ENCODE results near the gene ADAMTS17.

The ADAMTS17 gene

GRCh38 chr15:100276506-100276905 lies 65.3 kb downstream of the ADAMTS17 start:
- DNase-seq (ENCODE audit: low spot score) = no peak

DNA sequence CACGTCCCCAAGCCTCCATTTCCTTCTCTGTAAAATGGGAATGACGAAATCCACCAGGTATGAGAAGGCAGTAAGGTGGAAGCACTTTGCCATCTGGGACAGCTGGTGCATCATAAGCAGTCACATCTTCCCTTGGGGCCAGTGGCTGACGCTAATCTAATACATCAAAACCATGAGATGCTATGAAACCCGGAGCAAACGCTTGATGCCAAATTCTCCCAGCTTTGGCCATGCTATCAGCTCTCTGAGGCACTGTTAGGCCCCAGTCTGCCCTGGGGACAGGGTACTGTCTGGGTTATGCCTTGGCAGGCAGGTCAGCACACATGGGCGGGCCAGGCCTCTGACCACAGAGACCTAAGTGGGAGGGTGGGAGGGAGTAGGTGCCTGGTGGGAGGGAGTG lies 66.1 kb downstream of the ADAMTS17 start:
- no peak for DNase-seq (ENCODE audit: low spot score)

DNA sequence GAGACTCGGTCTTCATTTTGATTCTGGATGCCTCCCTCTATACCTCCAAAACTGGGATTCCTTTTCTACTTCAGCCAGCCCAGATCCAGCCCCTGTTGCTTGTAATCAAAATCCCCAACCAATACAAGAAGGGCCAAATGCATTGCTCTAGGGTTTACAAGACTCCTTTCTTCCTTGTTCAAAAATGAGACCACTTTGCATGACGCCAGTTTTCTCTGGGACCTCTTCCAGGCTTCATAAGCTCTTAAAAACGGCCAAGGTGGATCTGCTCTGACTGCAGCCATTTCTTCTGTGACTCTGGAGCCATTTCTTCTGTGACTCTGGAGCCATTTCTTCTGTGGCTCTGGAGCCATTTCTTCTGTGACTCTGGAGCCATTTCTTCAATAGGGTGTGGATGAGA lies 71.9 kb downstream of the ADAMTS17 start:
- no peak for DNase-seq (ENCODE audit: low spot score)

GRCh38 chr15:100266166-100266565 lies 75.6 kb downstream of the ADAMTS17 start:
- DNase-seq (ENCODE audit: low spot score) = no peak

- DNase-seq (ENCODE audit: low spot score) = no peak
Measured at GRCh38 chr15:100265641-100266035, 76.1 kb downstream of the ADAMTS17 start.

DNA sequence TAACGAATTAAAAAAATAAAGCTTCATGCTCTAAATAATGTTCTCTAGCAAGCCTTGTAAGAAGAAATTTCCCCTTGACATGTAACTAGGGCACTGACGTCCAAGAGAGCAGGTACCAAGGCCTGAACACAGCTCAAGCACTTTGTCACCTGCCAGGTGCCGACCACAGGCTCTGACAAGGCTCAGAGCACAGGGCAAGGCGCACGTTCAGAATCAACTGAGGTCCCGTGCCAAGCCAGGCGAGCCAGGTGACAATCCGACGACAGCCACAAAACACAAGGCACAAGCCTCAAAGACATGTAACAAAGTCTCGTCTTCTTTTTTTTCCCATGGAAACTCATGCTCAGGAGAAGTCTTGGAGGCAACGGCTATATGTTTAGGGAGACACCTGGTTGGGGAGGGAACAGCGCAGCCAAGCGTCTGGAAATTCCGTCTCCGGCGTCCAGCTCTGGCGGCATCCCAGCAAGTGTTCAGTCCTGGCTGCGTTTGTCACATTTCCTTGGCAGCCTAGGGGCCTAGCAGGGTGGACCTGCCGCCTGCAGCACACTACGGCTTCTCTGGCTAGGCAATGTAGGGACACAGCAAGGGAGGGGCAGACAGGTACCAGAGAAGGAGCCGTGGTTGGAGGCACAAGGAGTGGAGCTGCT lies 76.7 kb downstream of the ADAMTS17 start:
- DNase-seq (ENCODE audit: low spot score) = no peak

- no peak for DNase-seq (ENCODE audit: low spot score)
Measured at GRCh38 chr15:100263721-100264455, 77.9 kb downstream of the ADAMTS17 start.

- DNase-seq (ENCODE audit: low spot score) = no peak
Measured at GRCh38 chr15:100263031-100263430, 78.7 kb downstream of the ADAMTS17 start.

GRCh38 chr15:100261302-100262240 lies 80.2 kb downstream of the ADAMTS17 start:
- no peak for DNase-seq (ENCODE audit: low spot score)

DNA sequence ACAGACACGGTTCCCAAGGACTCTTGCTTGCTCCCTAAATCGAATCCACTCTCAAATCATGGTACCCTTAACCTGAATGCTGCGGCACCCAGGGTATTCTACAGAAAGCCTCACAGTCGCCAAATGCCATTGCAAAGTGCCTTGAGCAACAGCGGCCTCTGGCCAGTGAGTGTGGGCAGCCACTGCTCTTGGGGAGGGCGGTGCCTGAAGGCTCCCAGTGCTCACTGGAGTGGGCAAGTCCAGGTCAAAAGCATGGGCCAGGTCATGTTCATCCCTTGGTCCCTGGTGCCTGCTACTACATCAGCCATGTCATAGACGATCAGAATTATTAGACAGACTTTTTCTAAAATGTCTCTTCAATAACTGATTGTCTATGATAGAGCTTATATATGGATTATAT lies 82.5 kb downstream of the ADAMTS17 start:
- no peak for DNase-seq (ENCODE audit: low spot score)

DNA sequence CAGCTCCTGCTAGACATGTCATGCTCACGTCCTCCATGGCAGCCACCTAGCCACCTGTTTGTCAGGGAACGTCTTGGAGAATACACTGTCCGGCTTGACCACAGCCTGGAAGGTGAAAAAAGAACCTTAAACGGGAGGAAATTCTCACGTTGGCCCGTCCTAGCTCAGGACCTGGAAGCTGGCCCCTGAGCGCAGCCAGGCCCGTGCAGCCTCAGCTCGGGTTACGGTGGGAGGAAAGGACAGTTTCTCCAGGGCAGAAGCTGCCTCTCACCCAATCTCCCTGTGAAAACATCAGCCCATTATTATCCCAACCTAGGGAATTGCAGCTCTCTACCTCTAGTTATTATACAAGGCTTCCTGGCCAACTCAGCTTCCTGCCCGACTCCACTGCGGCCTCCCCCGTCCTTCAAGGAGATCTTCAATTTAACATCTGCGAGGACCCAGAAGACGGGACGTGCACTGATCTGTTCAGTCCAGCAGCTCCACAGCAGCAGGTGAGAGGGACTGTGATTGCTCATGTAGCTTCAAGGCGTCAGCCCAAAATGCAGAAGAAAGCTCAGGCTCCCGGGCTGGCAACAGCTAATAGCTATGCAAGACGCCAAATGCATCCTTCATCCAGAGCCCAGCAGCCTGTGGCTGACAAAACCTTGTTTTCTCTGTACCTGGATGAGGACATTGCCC lies 84.7 kb downstream of the ADAMTS17 start:
- DNase-seq (ENCODE audit: low spot score) = no peak

GRCh38 chr15:100256101-100256969 lies 85.4 kb downstream of the ADAMTS17 start:
- DNase-seq (ENCODE audit: low spot score) = no peak

- no peak for DNase-seq (ENCODE audit: low spot score)
Measured at GRCh38 chr15:100255644-100256043, 86.1 kb downstream of the ADAMTS17 start.

GRCh38 chr15:100254691-100255090 lies 87.1 kb downstream of the ADAMTS17 start:
- DNase-seq (ENCODE audit: low spot score) = no peak

GRCh38 chr15:100254285-100254684 lies 87.5 kb downstream of the ADAMTS17 start:
- no peak for DNase-seq (ENCODE audit: low spot score)

DNA sequence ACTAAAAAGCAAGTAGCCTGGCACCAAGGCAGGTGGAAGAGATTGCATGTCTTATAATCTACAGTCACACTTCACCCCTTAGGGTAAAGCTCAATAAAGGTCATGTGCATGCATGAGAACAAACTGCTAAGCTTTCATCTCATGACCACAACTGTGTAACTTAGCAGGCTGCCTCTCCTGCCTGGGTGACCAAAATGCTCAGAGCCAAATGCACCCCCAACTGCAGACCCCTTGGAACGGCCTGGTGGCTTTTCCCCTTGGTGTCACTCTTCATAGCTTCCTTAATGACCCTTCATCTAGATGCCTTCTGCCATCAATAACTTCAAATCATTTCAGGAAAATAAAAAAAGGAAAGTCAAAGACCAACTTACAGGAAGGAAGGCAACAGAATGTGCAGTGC lies 88.1 kb downstream of the ADAMTS17 start:
- DNase-seq (ENCODE audit: low spot score) = no peak

- DNase-seq (ENCODE audit: low spot score) = no peak
Measured at GRCh38 chr15:100252779-100253417, 88.9 kb downstream of the ADAMTS17 start.

DNA sequence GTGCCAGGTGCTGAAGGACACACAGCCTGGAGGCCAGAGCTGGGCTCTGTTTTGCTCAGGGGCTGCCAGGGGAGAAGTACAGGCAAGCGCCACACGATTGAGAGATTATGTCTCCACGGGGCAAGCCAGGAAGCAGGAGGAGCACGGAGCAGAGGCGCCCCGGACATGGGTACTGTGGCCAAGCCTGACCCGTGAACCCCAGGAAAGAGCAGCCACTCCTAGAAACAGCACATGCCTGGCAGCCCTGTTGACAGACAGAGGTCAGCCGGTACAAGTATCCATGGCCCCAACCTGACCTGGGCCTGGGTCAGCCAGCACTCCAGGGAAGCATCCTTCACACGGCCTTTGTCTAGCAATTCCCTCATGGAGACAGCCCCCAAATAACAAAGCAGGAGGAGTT lies 89.4 kb downstream of the ADAMTS17 start:
- no peak for DNase-seq (ENCODE audit: low spot score)

GRCh38 chr15:100250176-100250800 lies 91.5 kb downstream of the ADAMTS17 start:
- DNase-seq (ENCODE audit: low spot score) = no peak

All from Ammon's horn (tissue), 1 donor.